ENCODE measurements around the gene CENPU.

The CENPU gene

GRCh38 chr4:184699941-184700340 is 34.0 kb downstream of the CENPU start:
- no peak for DNase-seq

GRCh38 chr4:184697956-184698355 is 35.9 kb downstream of the CENPU start:
- DNase-seq = no peak

GRCh38 chr4:184695178-184695896 is 38.6 kb downstream of the CENPU start:
- DNase-seq = no peak

GRCh38 chr4:184694412-184694956 is 39.4 kb downstream of the CENPU start:
- DNase-seq = no peak

- DNase-seq = no peak
Measured at GRCh38 chr4:184693056-184693455, 40.8 kb downstream of the CENPU start.

- DNase-seq = no peak
Measured at GRCh38 chr4:184689681-184690080, 44.2 kb downstream of the CENPU start.

GRCh38 chr4:184688447-184688846 is 45.4 kb downstream of the CENPU start:
- DNase-seq = no peak

- no peak for DNase-seq
Measured at GRCh38 chr4:184688005-184688404, 45.9 kb downstream of the CENPU start.

GRCh38 chr4:184684491-184685189 is 49.3 kb downstream of the CENPU start:
- no peak for DNase-seq

GRCh38 chr4:184681916-184682315 is 52.0 kb downstream of the CENPU start:
- no peak for DNase-seq

GRCh38 chr4:184680698-184681097 is 53.2 kb downstream of the CENPU start:
- no peak for DNase-seq

- DNase-seq = no peak
Measured at GRCh38 chr4:184675821-184676492, 57.9 kb downstream of the CENPU start.

- no peak for DNase-seq
Measured at GRCh38 chr4:184675018-184675417, 58.9 kb downstream of the CENPU start.

GRCh38 chr4:184674011-184674410 is 59.9 kb downstream of the CENPU start:
- no peak for DNase-seq

- DNase-seq = no peak
Measured at GRCh38 chr4:184672741-184673140, 61.2 kb downstream of the CENPU start.

GRCh38 chr4:184671101-184671500 is 62.8 kb downstream of the CENPU start:
- no peak for DNase-seq

GRCh38 chr4:184669251-184669650 is 64.6 kb downstream of the CENPU start:
- DNase-seq = no peak

- no peak for DNase-seq
Measured at GRCh38 chr4:184668511-184669114, 65.3 kb downstream of the CENPU start.

GRCh38 chr4:184668096-184668495 is 65.8 kb downstream of the CENPU start:
- no peak for DNase-seq

GRCh38 chr4:184666670-184667069 is 67.2 kb downstream of the CENPU start:
- no peak for DNase-seq

- DNase-seq = no peak
Measured at GRCh38 chr4:184664445-184665210, 69.3 kb downstream of the CENPU start.

GRCh38 chr4:184662236-184662635 is 71.7 kb downstream of the CENPU start:
- no peak for DNase-seq

- DNase-seq = no peak
Measured at GRCh38 chr4:184660978-184661377, 72.9 kb downstream of the CENPU start.
